ENCODE results near the gene ZMYM5. TPM values are rescaled to one million over a fixed set of nuclear protein-coding genes. Genes with fewer than 3 reads are reported as not detected.
A peak's percentile ranks its signal among the peaks of the same experiment; 100 is the strongest.

Gene ZMYM5
- total RNA-seq, 1 experiment from 2014 or later, result 12.6 TPM

DNA sequence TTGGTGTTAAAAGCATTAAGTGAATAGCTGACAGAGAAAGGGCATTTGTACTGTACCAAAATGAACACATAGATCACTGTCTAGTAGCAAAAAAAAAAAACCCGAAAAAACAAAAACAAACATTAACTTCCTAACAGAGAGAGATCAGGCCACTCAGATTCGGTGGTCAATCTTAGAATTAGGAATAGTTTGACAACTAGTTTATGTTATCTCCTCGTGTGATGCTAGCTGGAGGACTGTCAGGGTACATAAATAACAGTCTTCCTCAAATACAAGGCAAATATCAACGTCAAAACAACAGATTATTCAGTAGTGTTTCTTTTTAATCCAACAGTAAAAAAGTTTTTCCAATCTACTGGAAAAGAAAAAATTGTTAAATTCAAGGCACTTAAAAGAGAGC lies 1.7 kb downstream of the ZMYM5 start:
- WGBS (ENCODE audit: extremely low coverage, insufficient read length, low lambda C conversion rate), result no CpG with 5 or more reads among the region's 4 CpGs
- H2BK5ac ChIP-seq (ENCODE audit: insufficient read length, low read length), result no peak overlapping the region
- no peak overlapping the region for H3K18ac ChIP-seq (ENCODE audit: insufficient read length, low read depth, low read length)
- no peak overlapping the region for H3K4ac ChIP-seq (ENCODE audit: low read depth, low read length)
- H2AFZ ChIP-seq (ENCODE audit: low read length), result no peak overlapping the region
- peaks cover 0 to 5% of the 10 kb centered on the region in 2 experiments; a peak in 4 of 5 replicates for H3K9me3 Mint-ChIP-seq
- no peak overlapping the region for H4K5ac ChIP-seq (ENCODE audit: insufficient read length, low read depth, low read length)
- no peak overlapping the region for H3K27ac Mint-ChIP-seq
- H3K27ac ChIP-seq (ENCODE audit: insufficient read length, low read depth, low read length), result no peak overlapping the region
- no peak for TF ChIP-seq CTCF (conservative IDR thresholded peaks at IDR 0.05)
- no peaks in the 10 kb centered on the region for H3K27me3 Mint-ChIP-seq (ENCODE audit: low read depth)
- no peak overlapping the region for H3T11ph ChIP-seq (ENCODE audit: low read length)
- no peak overlapping the region for H3K14ac ChIP-seq (ENCODE audit: insufficient read depth, low read length)
- H4K8ac ChIP-seq (replicated peaks; ENCODE audit: insufficient read length, low read depth, low read length), result no peak overlapping the region
- no peak overlapping the region for H2BK120ac ChIP-seq (ENCODE audit: low read depth, low read length, poor library complexity, severe bottlenecking)
- peaks cover 1% of the 10 kb centered on the region; the same call in 1 of the 2 replicates for H3K4me1 ChIP-seq (ENCODE audit: insufficient read depth, low read length)
- DNase-seq, result no peak
- H4K20me1 ChIP-seq (ENCODE audit: control insufficient read depth, insufficient read depth, insufficient read length), result no peaks in the 10 kb centered on the region
- H2BK15ac ChIP-seq (ENCODE audit: low read depth, low read length), result no peak overlapping the region
- H3K23me2 ChIP-seq (ENCODE audit: insufficient read length, low read depth, low read length, poor library complexity, severe bottlenecking), result peaks cover 9% of the 10 kb centered on the region
- peaks cover 6% of the 10 kb centered on the region; the same call in 1 of the 2 replicates for H3K79me2 ChIP-seq (ENCODE audit: insufficient read depth, low read length)
- no peak overlapping the region for H3K9ac ChIP-seq (ENCODE audit: extremely low read depth, insufficient read length, low read length)
- H3K9me3 ChIP-seq (ENCODE audit: control insufficient read depth, low read depth, low read length), result no peaks in the 10 kb centered on the region
- H2BK12ac ChIP-seq (ENCODE audit: insufficient read length, low read depth, low read length), result no peak overlapping the region
- peaks cover 23 to 26% of the 10 kb centered on the region in 2 experiments for H3K4me1 Mint-ChIP-seq
- peak overlapping the region; percentile 73 for H3K4me2 ChIP-seq (ENCODE audit: insufficient read depth, insufficient read length, low read length)
- H2BK20ac ChIP-seq (ENCODE audit: low read depth, low read length, poor library complexity, severe bottlenecking), result no peak overlapping the region
- peaks cover 21 to 37% (median 30%) of the 10 kb centered on the region in 3 experiments for H3K36me3 Mint-ChIP-seq (ENCODE audit: insufficient read depth in 1 of 3, low read depth in 3 of 3)
- H3K79me1 ChIP-seq (ENCODE audit: insufficient read depth, low read depth, low read length, poor library complexity, severe bottlenecking), result peaks cover 3% of the 10 kb centered on the region
- H2AK5ac ChIP-seq (ENCODE audit: insufficient read length, low read length), result no peak overlapping the region
- no peaks in the 10 kb centered on the region for H3K27me3 ChIP-seq (ENCODE audit: insufficient read depth, low read length)
- H3K23ac ChIP-seq (ENCODE audit: insufficient read length, low read depth, low read length), result no peak overlapping the region
- peak overlapping the region; percentile 93 to 98 for H3K4me3 Mint-ChIP-seq
- H4K91ac ChIP-seq (ENCODE audit: insufficient read length, low read depth, low read length), result no peak overlapping the region
- no peak overlapping the region for H3K56ac ChIP-seq (ENCODE audit: insufficient read length, low read depth, low read length)

Data from H9 (cell line).